Measurements from ENCODE around the gene NRCAM.

- TF ChIP-seq GATA2 (IDR thresholded peaks at IDR 0.05; ENCODE audit: low read depth, low read length) (no peak), GATA3 (IDR thresholded peaks at IDR 0.05; ENCODE audit: low read depth, low read length) (no peak)
Measured at GRCh38 chr7:108415084-108415483, 41.2 kb downstream of the NRCAM start.
